ENCODE data around the gene ANKRD36C. TPM values are rescaled to one million over a fixed set of nuclear protein-coding genes. Genes with fewer than 3 reads are reported as not detected.

Gene ANKRD36C
- total RNA-seq, 2 donors from 2014 or later: 45.6 to 71.9 TPM

Other genes starting within 250 kb of the ANKRD36C start
- gene GPAT2, start 43.1 kb upstream of the ANKRD36C start, total RNA-seq: 10 to 100 TPM in 1 of 2 donors, 1 to 10 TPM in 1; 4.7 to 19.8 TPM
- gene ADRA2B, start 124.7 kb upstream of the ANKRD36C start, total RNA-seq: under 1 TPM; 0.47 to 0.61 TPM
- gene ASTL, start 146.7 kb upstream of the ANKRD36C start, total RNA-seq: 1 to 10 TPM in 1 of 2 donors, under 1 TPM in 1; 0.82 to 3.4 TPM
- 100 to 1,000 TPM; 202 to 218 TPM for gene DUSP2, start 153.6 kb upstream of the ANKRD36C start, total RNA-seq
- 100 to 1,000 TPM in 1 of 2 donors, 10 to 100 TPM in 1; 82.9 to 159 TPM for gene STARD7, start 217.0 kb upstream of the ANKRD36C start, total RNA-seq

All from activated naive CD4-positive, alpha-beta T cell treated with anti-CD3 and anti-CD28 coated beads, Interleukin-2, amount 50 U/mL, for 72 hours (primary cell).